Measurements from ENCODE around the gene CRACR2A.

Gene CRACR2A

DNA sequence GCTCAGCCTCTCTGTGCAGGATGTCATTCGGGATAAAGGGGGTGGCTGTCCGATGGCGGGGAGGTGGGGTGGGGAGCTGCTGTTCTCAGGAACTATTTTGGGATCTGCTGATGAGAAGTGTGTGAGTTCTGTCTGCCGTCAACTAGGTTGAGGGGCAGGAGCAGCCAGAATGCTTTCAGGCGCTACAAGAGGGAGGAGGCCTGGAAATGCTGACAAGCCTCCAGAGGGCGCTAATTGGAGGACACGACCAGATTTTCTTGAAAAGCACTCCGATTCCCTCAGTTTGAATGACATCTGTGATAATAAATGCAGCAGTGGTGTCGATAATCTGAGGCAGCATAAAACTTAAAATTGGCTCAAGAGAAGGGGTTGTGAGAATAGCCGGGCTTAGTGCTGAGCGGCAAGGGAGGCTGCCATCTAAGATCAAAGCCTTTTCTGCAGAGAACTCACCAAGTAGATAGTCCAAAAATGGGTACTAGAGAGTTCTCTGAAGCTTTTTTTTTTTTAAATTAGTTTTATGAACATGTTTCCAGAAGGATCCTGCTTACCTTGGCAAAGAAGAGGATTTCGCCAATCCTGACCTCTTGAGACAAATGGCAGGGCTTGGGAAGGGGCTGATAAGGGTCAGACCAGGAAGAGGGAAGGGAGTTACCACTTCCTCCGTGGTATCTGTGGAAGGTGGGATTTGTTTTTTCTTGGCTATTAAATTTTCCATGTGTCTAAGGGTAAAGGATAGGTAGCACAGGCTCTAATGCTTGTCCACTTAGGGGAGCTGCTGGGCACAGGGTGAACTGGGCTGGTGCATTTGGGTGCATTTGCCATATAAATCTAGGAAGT, 94.4 kb downstream of the CRACR2A start:
- in situ Hi-C loops (cut with MboI; ENCODE audit: low sequenced_read_pairs): loop anchor here (10.0 kb wide), 1 partner anchor 116 kb away; no protein-coding TSS in a partner anchor

DNA sequence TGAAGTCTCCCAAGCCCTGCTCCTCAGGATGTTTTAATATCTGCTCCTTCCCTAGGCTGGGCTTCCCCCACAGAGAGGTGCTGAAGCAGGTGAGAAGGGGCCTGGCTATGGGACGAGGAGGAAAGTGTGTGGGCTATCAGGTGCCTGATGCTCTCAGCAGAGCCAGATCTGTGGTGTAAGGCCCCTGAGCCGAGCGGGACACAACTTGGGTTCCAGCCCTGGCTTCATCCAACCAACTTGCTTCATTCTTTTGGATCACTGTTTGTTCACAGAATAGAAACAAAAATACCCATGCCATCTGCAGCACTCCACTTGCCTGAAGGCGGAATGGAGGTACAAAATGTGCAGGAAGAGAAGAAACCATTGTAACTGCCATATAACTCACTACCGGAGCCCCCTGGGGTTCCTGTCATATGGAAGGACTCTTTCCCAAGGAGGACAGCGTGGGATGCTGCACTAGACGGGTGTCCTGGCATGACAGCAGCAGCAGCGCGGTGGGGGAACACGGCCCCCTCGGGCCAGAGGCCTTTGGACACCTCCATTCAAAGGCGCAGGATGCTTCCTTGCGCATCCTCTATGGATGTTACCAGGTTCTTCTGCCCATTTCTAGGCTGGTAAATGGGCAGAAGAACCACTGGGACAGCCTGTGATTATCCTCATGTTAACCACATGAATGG, 95.8 kb downstream of the CRACR2A start:
- in situ Hi-C loops (cut with MboI; ENCODE audit: low sequenced_read_pairs): loop anchor here (10.0 kb wide), 1 partner anchor 118 kb away; no protein-coding TSS in a partner anchor

DNA sequence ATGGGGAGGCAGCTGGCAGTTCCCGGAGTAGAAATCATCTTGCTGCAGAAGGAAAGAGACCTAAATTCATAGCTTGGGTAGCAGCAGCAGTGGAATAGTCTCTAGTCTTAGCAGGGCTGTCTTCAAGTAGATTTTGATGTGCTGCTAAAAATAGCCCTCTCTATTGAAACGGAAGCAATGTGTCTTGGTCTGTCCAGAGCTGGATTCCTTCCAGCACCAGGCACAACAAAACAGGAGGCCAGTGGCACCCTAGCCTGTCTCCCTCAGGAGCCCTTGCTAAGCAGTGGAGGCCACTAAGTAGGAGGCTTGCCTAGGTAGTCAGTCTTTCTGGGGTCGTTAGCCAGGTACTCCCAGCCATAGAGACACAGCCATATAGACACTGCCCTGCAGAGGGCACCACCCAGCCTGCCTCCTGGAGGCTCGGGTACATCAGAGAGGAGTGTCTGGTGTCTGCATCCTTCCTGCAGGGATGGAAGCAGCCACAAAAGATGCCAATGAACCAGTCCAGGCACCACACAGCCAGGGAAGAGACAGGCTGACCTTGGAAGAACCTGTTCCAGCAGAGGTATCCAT, 97.5 kb downstream of the CRACR2A start:
- in situ Hi-C loops (cut with MboI; ENCODE audit: low sequenced_read_pairs): loop anchor here (10.0 kb wide), 1 partner anchor 119 kb away; no protein-coding TSS in a partner anchor

DNA sequence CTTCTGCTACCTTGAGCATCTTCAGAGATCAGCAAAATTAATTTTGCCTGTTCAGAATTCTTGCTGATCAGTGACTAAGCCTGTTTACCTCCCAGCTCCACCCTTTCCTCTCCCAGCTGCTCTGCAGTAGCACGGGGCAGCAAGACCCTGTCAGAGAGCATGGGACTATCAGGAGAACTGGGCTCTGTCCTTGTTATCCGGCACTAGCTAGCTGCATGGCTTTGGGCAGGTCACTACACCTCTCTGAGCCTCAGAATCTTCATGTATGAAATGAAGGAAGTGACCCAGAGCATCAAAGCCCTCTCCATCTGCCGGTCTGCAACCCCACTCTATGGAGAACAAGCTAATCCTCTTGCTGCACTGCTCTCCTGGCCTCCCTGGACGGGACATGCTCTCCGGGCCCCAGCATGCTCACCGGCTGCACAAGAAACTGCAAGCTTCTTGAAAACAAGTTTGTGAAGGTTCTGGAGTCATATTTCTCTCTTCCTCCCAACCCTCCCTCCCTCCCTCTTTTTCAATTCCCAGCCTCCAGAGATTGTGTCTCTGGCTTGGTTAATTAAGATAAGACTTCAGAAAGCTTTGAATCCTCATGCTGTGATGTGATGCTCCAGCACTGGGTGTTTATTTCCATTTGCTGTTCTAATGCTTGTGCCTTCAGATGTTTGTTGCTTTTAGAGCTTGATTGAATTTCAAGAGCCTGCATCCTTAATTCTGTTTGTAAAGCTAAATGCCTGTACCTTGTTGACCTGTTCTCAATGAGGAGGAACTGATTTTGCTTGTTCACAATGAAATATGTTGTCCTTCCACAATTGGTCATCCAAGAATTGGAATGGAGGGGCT, 101.1 kb downstream of the CRACR2A start:
- in situ Hi-C loops (cut with MboI; ENCODE audit: low sequenced_read_pairs): loop anchor here (10.0 kb wide), 1 partner anchor 123 kb away; no protein-coding TSS in a partner anchor

DNA sequence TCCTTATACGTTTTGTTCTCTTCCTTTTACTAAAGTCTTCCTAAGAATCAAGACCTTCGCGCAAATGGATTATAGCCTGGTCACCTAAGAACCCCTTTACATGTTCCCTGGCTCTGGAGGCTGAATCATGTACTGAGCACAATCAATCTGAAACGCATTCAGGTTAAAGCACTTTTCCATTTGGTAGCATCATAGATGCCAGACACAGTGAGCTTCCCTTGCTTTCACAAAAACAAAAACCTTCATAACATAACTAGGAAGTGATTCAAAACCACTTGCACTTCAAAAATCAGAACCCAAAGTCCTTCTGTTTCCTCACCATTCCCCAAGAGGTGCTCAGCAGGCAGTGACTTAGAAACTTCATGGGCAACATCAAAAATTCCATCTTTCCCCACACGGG, 105.4 kb downstream of the CRACR2A start:
- in situ Hi-C loops (cut with MboI; ENCODE audit: low sequenced_read_pairs): no loop called here

DNA sequence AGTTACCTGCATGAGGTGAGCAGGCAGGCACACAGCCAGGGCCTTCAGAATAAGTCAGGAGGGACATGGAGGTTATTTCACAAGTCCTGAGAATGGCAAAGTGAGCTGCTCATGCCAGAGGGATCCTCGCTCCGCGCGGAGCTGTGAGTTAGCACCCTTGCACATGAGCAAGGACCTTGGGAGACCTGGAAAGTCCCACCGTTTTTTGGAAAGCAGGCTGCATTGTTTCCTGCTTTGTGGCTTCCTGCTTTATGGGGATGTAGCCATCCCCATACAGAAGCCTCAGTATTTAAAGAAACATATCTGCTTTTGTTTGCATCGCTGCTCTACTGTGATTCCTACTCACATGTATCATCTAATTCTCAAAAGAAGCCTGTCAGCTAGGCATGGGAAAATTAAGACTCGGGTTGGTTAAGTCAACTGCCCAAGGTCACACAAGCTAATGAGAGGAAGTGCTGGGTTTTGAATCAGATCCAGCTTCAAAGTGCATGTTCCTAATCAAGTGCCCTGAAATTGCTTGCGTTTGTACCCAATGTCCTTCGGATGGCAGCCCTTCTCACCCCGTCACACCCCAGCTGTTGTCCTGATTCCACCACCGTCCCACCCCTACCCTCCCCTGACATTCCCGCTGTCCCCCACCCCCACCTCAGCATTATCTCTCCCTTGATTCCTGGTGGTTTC, 106.2 kb downstream of the CRACR2A start:
- in situ Hi-C loops (cut with MboI; ENCODE audit: low sequenced_read_pairs): no loop called here

DNA sequence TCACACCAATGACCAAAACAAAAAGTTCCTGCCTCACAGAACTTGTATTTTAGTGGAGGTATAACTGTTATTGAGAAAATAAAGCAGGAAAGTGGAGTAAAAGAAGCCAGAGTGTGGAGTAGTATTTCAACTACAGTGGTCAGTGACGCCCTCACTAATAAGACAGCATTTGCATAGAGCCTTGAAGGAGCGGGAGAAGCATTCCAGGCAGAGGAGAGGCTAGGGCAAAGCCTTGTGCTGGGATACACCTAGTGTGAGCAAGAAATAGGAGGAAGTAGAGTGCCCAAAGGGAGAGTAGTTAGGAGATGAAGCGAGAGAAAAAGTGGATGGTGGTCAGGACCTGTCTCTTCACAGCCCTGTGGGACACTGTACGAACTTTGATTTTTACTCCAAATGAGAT, 107.8 kb downstream of the CRACR2A start:
- in situ Hi-C loops (cut with MboI; ENCODE audit: low sequenced_read_pairs): no loop called here

DNA sequence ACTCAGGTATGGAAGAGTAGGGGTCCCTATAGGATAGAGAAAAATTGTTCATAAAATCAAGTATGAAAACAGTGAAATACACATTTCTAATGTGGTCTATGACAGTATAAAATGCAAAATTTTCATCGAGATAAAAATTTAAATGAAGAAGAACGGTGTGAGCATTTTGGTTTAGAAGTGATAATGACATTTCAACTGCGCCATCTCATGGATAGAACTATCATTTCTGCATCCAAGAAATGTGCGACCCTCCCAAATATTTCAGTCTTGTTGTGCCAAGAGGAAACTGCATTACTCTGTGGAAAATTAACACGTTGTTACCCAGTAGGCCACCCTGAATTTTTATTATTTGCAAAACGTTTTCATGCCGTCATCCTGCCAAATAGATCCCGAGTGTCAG, 108.8 kb downstream of the CRACR2A start:
- in situ Hi-C loops (cut with MboI; ENCODE audit: low sequenced_read_pairs): no loop called here

DNA sequence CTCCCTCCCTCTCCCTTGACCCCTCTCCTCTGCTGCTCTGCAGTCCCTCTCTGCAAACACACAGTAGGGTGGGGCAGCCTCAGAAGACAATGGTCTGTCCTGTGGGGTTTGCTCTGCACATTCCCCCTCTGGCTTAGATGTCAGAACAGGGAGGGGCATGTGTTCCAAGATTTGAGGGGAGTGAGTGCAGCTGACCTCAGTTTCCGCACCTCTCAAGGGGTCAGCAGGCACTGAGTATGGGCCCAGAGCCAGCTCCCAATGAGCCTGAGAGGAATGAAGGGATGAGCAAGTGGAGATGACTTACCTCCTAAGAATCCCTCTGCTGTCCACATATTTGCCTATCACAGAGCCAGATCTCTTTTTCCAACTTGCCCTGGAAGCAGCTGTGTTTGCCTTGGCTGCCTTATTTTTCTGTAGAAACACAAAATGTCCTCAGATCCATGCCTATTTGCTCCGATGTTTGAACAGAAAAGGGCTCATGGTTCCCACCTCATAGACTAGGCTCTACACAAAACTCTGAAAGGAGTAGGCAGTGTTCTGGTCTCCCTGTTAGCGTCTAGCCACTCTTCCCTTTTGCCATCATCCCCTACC, 111.4 kb downstream of the CRACR2A start:
- in situ Hi-C loops (cut with MboI; ENCODE audit: low sequenced_read_pairs): no loop called here

DNA sequence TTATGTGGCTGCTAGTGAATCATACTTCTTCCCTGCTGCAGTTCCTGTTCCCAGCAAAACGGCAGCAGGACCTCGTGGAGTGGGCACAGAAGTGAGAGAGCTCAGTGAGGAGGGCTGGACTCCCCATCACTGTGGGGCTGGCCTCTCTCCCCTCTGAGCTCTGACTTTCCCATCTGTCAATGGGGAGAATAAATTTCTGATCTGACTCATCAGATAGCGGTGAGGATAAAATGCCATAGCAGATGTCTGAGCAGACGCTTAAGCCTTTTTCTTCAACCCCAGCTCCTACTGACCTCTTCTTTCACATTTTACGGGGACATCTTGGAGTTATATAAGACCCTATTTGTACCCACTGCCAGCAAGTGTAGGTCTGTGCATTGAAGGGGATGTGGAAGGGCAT, 116.6 kb downstream of the CRACR2A start:
- in situ Hi-C loops (cut with MboI; ENCODE audit: low sequenced_read_pairs): no loop called here

DNA sequence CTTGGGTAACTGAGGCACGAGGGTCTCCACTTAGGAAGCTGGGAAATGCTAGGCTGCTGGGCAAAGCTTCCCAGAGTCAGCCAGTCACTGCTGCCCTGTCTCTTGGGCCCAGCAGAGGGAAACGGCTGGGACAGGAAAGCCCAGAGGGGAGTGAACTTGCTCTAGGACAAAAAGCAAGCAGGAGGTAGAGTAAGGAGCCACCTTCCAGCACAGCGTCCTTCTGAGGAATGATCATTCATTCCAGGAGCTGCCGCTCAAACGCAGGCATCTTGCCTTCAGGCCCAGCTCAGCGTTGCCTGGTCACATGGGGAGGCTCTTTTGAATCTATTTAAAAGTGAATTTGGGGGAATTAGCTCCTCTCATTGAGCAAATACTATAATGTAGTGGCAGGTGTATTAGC, 118.6 kb downstream of the CRACR2A start:
- in situ Hi-C loops (cut with MboI; ENCODE audit: low sequenced_read_pairs): no loop called here

DNA sequence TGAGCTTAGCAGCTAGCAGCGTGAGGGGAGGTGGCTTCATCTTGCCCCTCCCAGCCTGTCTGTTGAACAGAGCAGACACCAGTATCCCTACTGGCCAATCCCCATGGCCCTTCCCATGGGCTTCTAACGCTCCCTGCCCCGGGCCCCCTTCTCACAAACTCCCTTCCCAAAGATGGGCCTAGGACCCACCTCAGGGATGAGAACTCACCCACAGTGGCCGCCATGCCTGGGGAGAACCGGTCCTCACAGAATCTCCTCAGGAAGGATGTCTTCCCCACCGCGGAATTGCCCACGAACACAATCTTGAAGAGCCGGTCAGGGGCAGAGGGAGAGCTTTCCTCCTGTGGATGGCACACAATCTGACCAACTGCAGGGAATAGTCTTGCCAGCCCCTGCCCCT, 119.5 kb downstream of the CRACR2A start:
- in situ Hi-C loops (cut with MboI; ENCODE audit: low sequenced_read_pairs): no loop called here

DNA sequence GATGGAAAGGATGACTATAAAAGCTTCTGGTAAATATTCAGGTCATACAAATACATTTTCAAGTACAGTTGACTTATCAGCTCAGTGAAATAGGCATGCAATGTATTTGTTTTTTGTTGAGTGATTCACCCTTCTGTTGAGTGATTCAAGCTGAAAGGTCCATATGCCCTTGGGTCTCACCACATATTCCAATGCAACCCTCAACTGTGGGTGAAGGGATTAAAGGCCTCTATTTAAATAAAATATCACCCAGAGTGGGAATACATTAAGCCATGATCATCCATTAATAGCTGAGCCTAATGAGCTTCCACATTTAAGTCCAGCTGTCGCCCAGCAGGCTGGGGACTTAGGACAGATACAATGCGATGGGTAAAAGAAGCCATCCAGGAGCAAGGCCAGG, 120.2 kb downstream of the CRACR2A start:
- in situ Hi-C loops (cut with MboI; ENCODE audit: low sequenced_read_pairs): no loop called here

DNA sequence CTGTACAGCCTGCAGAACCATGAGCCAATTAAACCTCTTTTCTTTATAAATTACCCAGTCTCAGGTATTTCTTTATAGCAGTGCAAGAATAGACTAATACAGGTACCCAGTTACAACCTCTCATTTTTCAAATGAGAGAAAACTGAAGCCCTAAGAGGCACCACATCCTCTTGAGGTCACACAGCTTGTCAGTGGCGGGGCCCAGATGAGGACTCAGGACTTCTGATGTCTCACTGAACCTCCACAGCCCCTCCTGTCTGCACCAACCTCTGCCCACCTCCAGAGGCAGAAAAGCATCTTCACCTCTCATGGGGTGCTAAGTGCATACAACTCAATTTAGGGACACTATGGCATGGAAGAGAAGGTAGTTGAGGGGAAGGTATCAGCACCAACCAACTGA, 120.7 kb downstream of the CRACR2A start:
- in situ Hi-C loops (cut with MboI; ENCODE audit: low sequenced_read_pairs): no loop called here

DNA sequence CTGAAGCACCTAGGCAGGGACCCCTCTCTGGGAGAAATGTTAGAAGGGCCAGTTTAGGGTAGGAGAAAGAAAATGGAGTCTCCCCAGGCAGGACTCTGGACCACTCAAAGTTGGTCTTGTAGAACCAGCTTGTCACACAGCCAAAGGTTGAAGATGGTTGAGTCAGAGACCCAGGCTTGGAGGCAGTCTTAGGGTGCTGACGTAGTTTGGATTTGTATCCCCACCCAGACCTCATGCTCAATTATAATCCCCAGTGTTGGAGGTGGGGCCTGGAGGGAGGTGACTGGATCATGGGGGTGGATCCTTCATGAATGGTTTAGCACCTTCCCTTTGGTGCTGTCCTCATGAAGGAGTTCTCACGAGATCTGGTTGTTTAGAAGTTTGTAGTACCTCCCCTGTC, 121.2 kb downstream of the CRACR2A start:
- in situ Hi-C loops (cut with MboI; ENCODE audit: low sequenced_read_pairs): no loop called here

DNA sequence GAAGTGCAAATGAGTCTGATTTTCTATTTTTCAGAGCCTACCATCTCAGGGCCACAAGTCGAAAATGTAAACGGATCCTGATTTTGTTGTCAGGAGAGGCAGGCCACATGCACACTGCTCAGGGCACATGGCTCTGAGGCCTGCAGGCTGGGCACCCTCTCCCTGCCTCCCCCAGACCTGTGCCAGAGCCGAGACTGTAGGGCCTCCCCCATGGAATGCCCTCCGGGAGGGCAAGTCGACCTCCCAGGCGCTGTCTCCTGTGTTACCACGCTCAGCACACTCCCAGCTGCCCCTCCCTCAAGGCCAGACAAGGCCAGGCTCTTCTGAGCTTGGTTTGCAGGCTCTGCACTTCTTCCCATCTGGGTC, 121.7 kb downstream of the CRACR2A start:
- in situ Hi-C loops (cut with MboI; ENCODE audit: low sequenced_read_pairs): no loop called here

DNA sequence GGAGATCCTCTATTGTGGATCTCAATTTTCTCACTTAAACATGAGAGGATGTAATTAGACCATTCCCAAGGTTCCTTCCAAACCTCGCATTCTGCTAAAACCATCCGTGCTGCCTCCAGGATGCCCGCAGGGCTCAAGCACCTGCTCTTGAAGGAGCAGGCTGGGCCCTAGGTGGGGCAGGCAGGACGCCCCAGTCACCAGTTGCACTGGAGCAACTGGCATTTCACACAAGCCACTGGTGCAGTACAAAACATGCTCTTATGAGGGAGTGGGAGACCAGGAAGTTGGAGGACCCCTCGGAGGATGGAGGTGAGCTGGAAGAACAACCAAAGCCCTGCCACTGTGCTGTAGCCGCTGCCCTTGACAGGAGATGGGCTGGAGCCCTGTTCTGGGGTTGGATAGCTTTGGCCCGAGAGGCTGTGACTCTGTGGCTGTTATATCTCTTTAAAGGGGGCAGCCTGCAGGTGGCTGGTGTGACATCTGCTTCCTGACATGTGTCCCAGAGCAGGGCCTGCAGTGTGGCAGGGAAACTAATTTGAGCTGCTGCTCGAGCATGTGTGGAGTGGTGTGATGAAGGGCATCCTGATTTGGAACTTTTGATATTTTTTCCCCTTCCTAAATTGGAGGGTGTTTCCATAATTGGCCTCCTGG, 122.2 kb downstream of the CRACR2A start:
- in situ Hi-C loops (cut with MboI; ENCODE audit: low sequenced_read_pairs): no loop called here

DNA sequence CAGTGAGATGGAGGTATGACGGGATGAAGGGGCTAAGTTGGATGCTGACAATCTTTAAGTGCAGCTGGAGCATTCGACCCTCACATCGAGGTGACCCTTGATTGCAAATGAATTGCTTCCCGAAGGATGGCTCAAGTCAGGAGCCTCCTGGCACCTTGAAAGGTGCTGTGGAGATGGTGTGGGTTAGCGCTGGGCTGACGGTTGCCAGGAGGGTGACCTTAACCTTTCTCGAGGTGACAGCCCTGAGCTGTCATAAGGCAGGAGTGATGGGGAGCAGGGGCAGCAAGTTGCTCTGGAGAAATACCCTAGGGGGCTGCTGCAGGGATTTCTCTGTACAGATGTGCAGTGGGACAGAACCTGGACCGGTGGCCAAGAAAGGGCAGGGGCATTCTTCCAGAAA, 122.8 kb downstream of the CRACR2A start:
- in situ Hi-C loops (cut with MboI; ENCODE audit: low sequenced_read_pairs): no loop called here

DNA sequence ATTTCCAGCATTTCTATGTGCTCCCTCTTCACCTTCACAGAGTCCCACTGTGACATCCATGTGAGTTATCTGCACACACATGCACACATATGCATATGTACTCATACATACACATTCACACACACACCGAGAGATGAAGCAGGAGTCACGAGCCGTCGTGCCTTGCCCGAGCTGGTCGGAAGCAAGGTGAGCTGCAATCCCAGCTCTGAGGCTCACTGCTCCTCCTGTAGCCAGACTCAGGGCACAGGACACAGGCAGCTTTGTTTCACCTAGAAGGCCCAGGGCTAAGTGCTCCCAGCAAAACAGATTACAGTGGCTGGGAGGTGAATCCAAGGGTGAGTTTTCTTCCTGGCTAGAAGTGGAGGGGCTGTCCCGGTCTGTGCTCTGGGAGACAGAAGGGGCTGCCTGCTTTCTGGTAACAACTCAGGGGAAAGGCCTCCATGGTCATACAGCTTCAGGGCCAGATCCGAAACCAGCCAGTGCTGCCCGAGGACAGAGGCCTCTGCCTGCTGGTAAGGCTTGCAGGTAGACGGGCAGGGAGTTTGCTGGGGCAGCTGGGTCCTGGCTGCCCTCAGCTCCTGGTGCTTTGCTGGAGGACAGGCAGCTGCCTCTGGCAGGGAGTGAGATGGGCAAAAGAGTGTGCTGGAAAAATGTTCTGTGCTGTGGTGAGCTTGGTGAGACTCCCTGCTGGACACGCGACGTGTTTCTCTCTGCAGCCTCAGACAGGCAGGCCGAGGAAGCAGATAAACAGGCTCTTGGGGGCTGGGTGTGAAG, 123.7 kb downstream of the CRACR2A start:
- in situ Hi-C loops (cut with MboI; ENCODE audit: low sequenced_read_pairs): no loop called here

All from HL-60/S4 treated with phorbol 12-myristate 13-acetate at 8.2 ng/mL for 4 days and 3 days (cell line).